HG02623 (cell line): ENCODE data around the gene F5.
A peak's percentile ranks its signal among the peaks of the same experiment; 100 is the strongest.
"Not testable (repeated sequence)": the region's sequence is repeated elsewhere in the genome, so short reads cannot be mapped to it uniquely, and the experiment has no call there.

Experiments used
- ATAC-seq: cut with Tn5 transposase; IDR thresholded peaks from one replicate; pipeline ENCODE4 v1.9.1; 2021; ENCODE audit warnings: moderate library complexity; ENCODE audit not compliant: unreplicated experiment

Gene F5

GRCh38 chr1:169546087-169546995 is 39.9 kb downstream of the F5 start:
- ATAC-seq = peak; percentile 75

- no peak for ATAC-seq
These were observed 40.8 kb downstream of the F5 start for GRCh38 chr1:169545472-169545871.

- ATAC-seq = no peak
These were observed 47.0 kb downstream of the F5 start for GRCh38 chr1:169538998-169539871.

GRCh38 chr1:169534653-169535052 is 51.6 kb downstream of the F5 start:
- no peak for ATAC-seq

GRCh38 chr1:169533528-169534190 is 52.6 kb downstream of the F5 start:
- ATAC-seq = not testable (repeated sequence)

- ATAC-seq = no peak
These were observed 55.8 kb downstream of the F5 start for GRCh38 chr1:169530448-169530847.

- no peak for ATAC-seq
These were observed 57.1 kb downstream of the F5 start for GRCh38 chr1:169529068-169529642.

GRCh38 chr1:169528215-169529067 is 57.8 kb downstream of the F5 start:
- ATAC-seq = no peak

- ATAC-seq = no peak
These were observed 58.6 kb downstream of the F5 start for GRCh38 chr1:169527451-169528214.

GRCh38 chr1:169527001-169527400 is 59.3 kb downstream of the F5 start:
- no peak for ATAC-seq

GRCh38 chr1:169526120-169526832 is 60.0 kb downstream of the F5 start:
- no peak for ATAC-seq

GRCh38 chr1:169525391-169525790 is 60.9 kb downstream of the F5 start:
- ATAC-seq = no peak

GRCh38 chr1:169523904-169524303 is 62.4 kb downstream of the F5 start:
- no peak for ATAC-seq

- no peak for ATAC-seq
These were observed 65.1 kb downstream of the F5 start for GRCh38 chr1:169521226-169521625.

GRCh38 chr1:169517558-169518186 is 68.6 kb downstream of the F5 start:
- ATAC-seq = no peak

- no peak for ATAC-seq
These were observed 70.6 kb downstream of the F5 start for GRCh38 chr1:169515641-169516040.

- no peak for ATAC-seq
These were observed 71.6 kb downstream of the F5 start for GRCh38 chr1:169514566-169515270.

GRCh38 chr1:169513208-169513607 is 73.1 kb downstream of the F5 start:
- no peak for ATAC-seq
